H9 (cell line): Measurements from ENCODE around the gene ATP8A2. TPM values are rescaled to one million over a fixed set of nuclear protein-coding genes. Genes with fewer than 3 reads are reported as not detected.
A peak's percentile ranks its signal among the peaks of the same experiment; 100 is the strongest.

Experiments used
- DNase-seq: peaks from one replicate; pipeline ENCODE4 v3.0.0-alpha.2; 2017
- H2AFZ ChIP-seq: one replicate; pipeline ENCODE4 v1.6.1; 2013; ENCODE audit warnings: mild to moderate bottlenecking, low read length, control low read depth, moderate library complexity
- H2AK5ac ChIP-seq: 2 replicates; pipeline ENCODE4 v1.6.1; 2013; ENCODE audit warnings: low read length, control low read depth, mixed read lengths; ENCODE audit not compliant: insufficient read length
- H2BK120ac ChIP-seq: one replicate; pipeline ENCODE4 v1.6.1; 2013; ENCODE audit warnings: low read depth, mild to moderate bottlenecking, low read length, control low read depth, inconsistent platforms; ENCODE audit not compliant: poor library complexity, severe bottlenecking
- H2BK12ac ChIP-seq: 2 replicates; pipeline ENCODE4 v1.6.1; 2013; ENCODE audit warnings: low read length, control low read depth, mixed read lengths, low read depth; ENCODE audit not compliant: insufficient read length
- H2BK15ac ChIP-seq: 2 replicates; pipeline ENCODE4 v1.6.1; 2013; ENCODE audit warnings: low read depth, low read length, control low read depth
- H2BK20ac ChIP-seq: one replicate; pipeline ENCODE4 v1.6.1; 2013; ENCODE audit warnings: low read depth, mild to moderate bottlenecking, low read length, control low read depth, inconsistent platforms; ENCODE audit not compliant: poor library complexity, severe bottlenecking
- H2BK5ac ChIP-seq: 2 replicates; pipeline ENCODE4 v1.6.1; 2013; ENCODE audit warnings: low read length, control low read depth, mixed read lengths; ENCODE audit not compliant: insufficient read length
- H3K14ac ChIP-seq: 2 replicates; pipeline ENCODE4 v1.6.1; 2013; ENCODE audit warnings: low read length, control low read depth; ENCODE audit not compliant: insufficient read depth
- H3K18ac ChIP-seq: 2 replicates; pipeline ENCODE4 v1.6.1; 2013; ENCODE audit warnings: low read depth, mild to moderate bottlenecking, mixed read lengths, low read length, control low read depth; ENCODE audit not compliant: insufficient read length
- H3K23ac ChIP-seq: 2 replicates; pipeline ENCODE4 v1.6.1; 2013; ENCODE audit warnings: low read length, control low read depth, mixed read lengths, low read depth; ENCODE audit not compliant: insufficient read length
- H3K23me2 ChIP-seq: 2 replicates; pipeline ENCODE4 v1.6.1; 2013; ENCODE audit warnings: low read depth, mild to moderate bottlenecking, mixed read lengths, low read length, control low read depth; ENCODE audit not compliant: insufficient read length, poor library complexity, severe bottlenecking
- H3K27ac ChIP-seq: 2 replicates; pipeline ENCODE4 v1.5.1; 2013; ENCODE audit warnings: low read length, control low read depth, mixed read lengths, low read depth; ENCODE audit not compliant: insufficient read length
- H3K27me3 ChIP-seq: 2 replicates; pipeline ENCODE4 v1.6.1; 2013; ENCODE audit warnings: low read length, control low read depth, inconsistent platforms; ENCODE audit not compliant: insufficient read depth
- H3K4ac ChIP-seq: 2 replicates; pipeline ENCODE4 v1.6.1; 2013; ENCODE audit warnings: low read depth, mild to moderate bottlenecking, control low read depth, inconsistent platforms, low read length, moderate library complexity
- H3K4me1 ChIP-seq: 2 replicates; pipeline ENCODE4 v1.6.1; 2013; ENCODE audit warnings: low read length, control low read depth, inconsistent platforms; ENCODE audit not compliant: insufficient read depth
- H3K4me2 ChIP-seq: 2 replicates; pipeline ENCODE4 v1.6.1; 2013; ENCODE audit warnings: low read length, control low read depth, mixed read lengths; ENCODE audit not compliant: insufficient read length, insufficient read depth
- H3K56ac ChIP-seq: 2 replicates; pipeline ENCODE4 v1.6.1; 2013; ENCODE audit warnings: low read depth, mild to moderate bottlenecking, mixed read lengths, low read length, control low read depth; ENCODE audit not compliant: insufficient read length
- H3K79me1 ChIP-seq: 2 replicates; pipeline ENCODE4 v1.6.1; 2013; ENCODE audit warnings: low read depth, mild to moderate bottlenecking, moderate library complexity, low read length, control low read depth, inconsistent platforms; ENCODE audit not compliant: insufficient read depth, poor library complexity, severe bottlenecking
- H3K79me2 ChIP-seq: 2 replicates; pipeline ENCODE4 v1.6.1; 2013; ENCODE audit warnings: low read length, control low read depth, inconsistent platforms; ENCODE audit not compliant: insufficient read depth
- H3K9ac ChIP-seq: 2 replicates; pipeline ENCODE4 v1.6.1; 2013; ENCODE audit warnings: low read length, control low read depth, mixed read lengths; ENCODE audit not compliant: insufficient read length; ENCODE audit errors: extremely low read depth
- H3K9me3 ChIP-seq: one replicate; pipeline ENCODE4 v1.6.1; 2013; ENCODE audit warnings: low read depth, low read length, inconsistent platforms; ENCODE audit not compliant: control insufficient read depth
- H3T11ph ChIP-seq: one replicate; pipeline ENCODE4 v1.6.1; 2013; ENCODE audit warnings: mild to moderate bottlenecking, low read length, control low read depth, inconsistent platforms
- H4K20me1 ChIP-seq: one replicate; pipeline ENCODE4 v1.6.1; 2013; ENCODE audit not compliant: control insufficient read depth, insufficient read length, insufficient read depth
- H4K5ac ChIP-seq: 2 replicates; pipeline ENCODE4 v1.6.1; 2013; ENCODE audit warnings: low read depth, mild to moderate bottlenecking, mixed read lengths, low read length, control low read depth; ENCODE audit not compliant: insufficient read length
- H4K8ac ChIP-seq: replicated peaks from 2 replicates; pipeline ENCODE4 v1.6.1; 2013; ENCODE audit warnings: low read length, control low read depth, mixed read lengths, low read depth; ENCODE audit not compliant: insufficient read length
- H4K91ac ChIP-seq: 2 replicates; pipeline ENCODE4 v1.6.1; 2013; ENCODE audit warnings: low read depth, mild to moderate bottlenecking, moderate library complexity, mixed read lengths, low read length, control low read depth; ENCODE audit not compliant: insufficient read length
- H3K27ac Mint-ChIP-seq, 3 experiments: 2 replicates in 2 of 3; 3 replicates in 1 of 3; pipeline ENCODE4 v1.8.0; 2020 to 2021; ENCODE audit warnings: mixed read lengths in 3 of 3, mild to moderate bottlenecking in 1 of 3, moderate library complexity in 1 of 3
- H3K27me3 Mint-ChIP-seq: 2 replicates; pipeline ENCODE4 v1.8.0; 2021; ENCODE audit warnings: low read depth, mild to moderate bottlenecking, moderate library complexity, mixed read lengths
- H3K36me3 Mint-ChIP-seq, 3 experiments: 2 replicates in 2 of 3; 3 replicates in 1 of 3; pipeline ENCODE4 v1.8.0; 2020 to 2021; ENCODE audit warnings: low read depth in 3 of 3, mixed read lengths in 3 of 3; ENCODE audit not compliant: insufficient read depth in 1 of 3
- H3K4me1 Mint-ChIP-seq, 2 experiments: 2 replicates each; pipeline ENCODE4 v1.8.0; 2020; ENCODE audit warnings: mixed read lengths in 2 of 2
- H3K4me3 Mint-ChIP-seq, 2 experiments: 2 replicates in 1 of 2; 3 replicates in 1 of 2; pipeline ENCODE4 v1.8.0; 2020 to 2021; ENCODE audit warnings: mild to moderate bottlenecking in 2 of 2, mixed read lengths in 2 of 2, moderate library complexity in 1 of 2
- H3K9me3 Mint-ChIP-seq, 2 experiments: 2 replicates in 1 of 2; 3 replicates in 1 of 2; pipeline ENCODE4 v1.8.0; 2020; ENCODE audit warnings: mild to moderate bottlenecking in 2 of 2, mixed read lengths in 2 of 2, moderate library complexity in 1 of 2
- CTCF ChIP-seq: fragments of 200-600 bp; sonication (generic); conservative IDR thresholded peaks from 3 replicates; pipeline ENCODE4 v1.8.0; 2021; ENCODE audit warnings: antibody characterized with exemption, mild to moderate bottlenecking
- WGBS: extraction: QIAGEN DNeasy Blood & Tissue Kit; methylation state at CpG from one replicate; pipeline ENCODE4 v1.1.7; 2013; ENCODE audit warnings: missing lambda C conversion rate, low lambda C conversion rate, mixed read lengths; ENCODE audit not compliant: insufficient read length; ENCODE audit errors: extremely low coverage; 5-methylcytosine and 5-hydroxymethylcytosine counted together
- total RNA-seq: library from RNA; stranded (reverse); gene quantifications from 2 replicates; pipeline ENCODE4 v1.2.1, GENCODE V29; 2021

ATP8A2 gene
- total RNA-seq, 1 experiment from 2014 or later = 18.2 TPM

- Histone ChIP-seq H2BK5ac (no peak overlapping the region), H3K9me3 (no peaks in the 10 kb centered on the region), H4K91ac (no peak overlapping the region), H2BK15ac (no peak overlapping the region), H4K8ac (no peak overlapping the region), H2BK120ac (no peak overlapping the region), H3K18ac (no peak overlapping the region), H3K4me2 (no peak overlapping the region), H3K79me1 (peaks cover 2% of the 10 kb centered on the region), H3K27ac (no peak overlapping the region), H3K23me2 (no peaks in the 10 kb centered on the region), H3K9ac (no peak overlapping the region), H3K79me2 (no peaks in the 10 kb centered on the region), H3K14ac (no peak overlapping the region), H4K20me1 (no peaks in the 10 kb centered on the region), H4K5ac (no peak overlapping the region), H2AK5ac (no peak overlapping the region), H2AFZ (no peak overlapping the region), H3K4me1 (peaks cover 6% of the 10 kb centered on the region; the same call in 1 of the 2 replicates), H3K23ac (no peak overlapping the region), H2BK20ac (no peak overlapping the region), H2BK12ac (no peak overlapping the region), H3T11ph (no peak overlapping the region), H3K4ac (no peak overlapping the region), H3K27me3 (no peaks in the 10 kb centered on the region), H3K56ac (no peak overlapping the region)
- H3K9me3 Mint-ChIP-seq = no peaks in the 10 kb centered on the region
- peaks cover 29 to 40% of the 10 kb centered on the region in 2 experiments for H3K4me1 Mint-ChIP-seq
- peak; percentile 52 for DNase-seq
- no peak for TF ChIP-seq CTCF
- H3K27me3 Mint-ChIP-seq = no peaks in the 10 kb centered on the region
- WGBS = no CpG with 5 or more reads among the region's 10 CpGs
- no peaks in the 10 kb centered on the region for H3K36me3 Mint-ChIP-seq
- peak overlapping the region in 2 of 3 experiments; percentile 7 to 11; a peak in 1 of 7 replicates for H3K27ac Mint-ChIP-seq
- no peak overlapping the region for H3K4me3 Mint-ChIP-seq
Measured at GRCh38 chr13:25493931-25494640, 122.3 kb downstream of the ATP8A2 start.
